GM08714 (cell line): Measurements from ENCODE around the gene STAP1.
"Not testable (repeated sequence)": the region's sequence is repeated elsewhere in the genome, so short reads cannot be mapped to it uniquely, and the experiment has no call there.

Experiments used
- H3K4me3 ChIP-seq: fragments of 200-500 bp; sonication (Bioruptor generic); 2 replicates; pipeline ENCODE4 v1.5.1; 2014; ENCODE audit warnings: mild to moderate bottlenecking, low read length, inconsistent platforms
- ZNF274 ChIP-seq: IDR thresholded peaks from 2 replicates; pipeline ENCODE4 v1.6.1; 2012; ENCODE audit warnings: mild to moderate bottlenecking, low read depth, low read length

Gene STAP1

DNA sequence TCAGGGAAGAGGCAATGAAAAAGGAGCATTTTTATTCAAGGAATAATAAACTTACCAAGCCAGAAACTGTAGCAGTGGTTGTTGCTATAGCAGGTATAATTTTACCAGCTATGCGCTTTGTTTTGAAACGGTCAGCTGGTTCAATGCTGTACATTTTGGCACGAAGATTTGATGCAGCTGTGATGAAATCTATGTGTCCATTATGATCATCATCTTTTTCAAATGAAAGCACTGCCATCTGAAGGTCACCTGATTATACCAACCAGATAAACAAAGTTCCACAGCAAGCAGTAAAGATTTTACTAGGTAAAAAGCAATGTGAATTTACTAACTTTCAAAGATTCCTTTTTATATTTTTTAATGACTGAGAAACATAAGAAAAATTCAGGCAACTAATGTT, 66.4 kb downstream of the STAP1 start:
- no peak for TF ChIP-seq ZNF274
- no peak overlapping the region for H3K4me3 ChIP-seq

DNA sequence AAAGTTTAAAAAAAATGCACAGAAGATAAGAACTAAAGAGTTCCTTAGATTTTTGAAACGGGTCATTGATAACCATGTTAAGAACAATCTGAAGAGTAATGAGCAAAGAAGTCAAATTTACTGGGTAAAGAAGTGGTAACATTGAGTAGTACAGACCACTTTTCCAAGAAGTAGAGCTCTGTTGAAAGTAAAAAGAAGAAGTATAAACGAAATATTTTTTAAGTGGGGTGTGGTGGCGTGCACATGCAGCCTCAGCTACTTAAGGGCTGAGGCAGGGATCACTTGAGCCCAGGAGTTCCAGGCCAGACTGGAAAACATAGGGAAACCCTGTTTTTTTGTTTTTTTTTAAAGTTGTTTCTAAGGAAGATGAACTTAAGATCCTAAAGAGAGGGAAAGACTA, 74.0 kb downstream of the STAP1 start:
- no peak for TF ChIP-seq ZNF274
- H3K4me3 ChIP-seq, result no peak overlapping the region

DNA sequence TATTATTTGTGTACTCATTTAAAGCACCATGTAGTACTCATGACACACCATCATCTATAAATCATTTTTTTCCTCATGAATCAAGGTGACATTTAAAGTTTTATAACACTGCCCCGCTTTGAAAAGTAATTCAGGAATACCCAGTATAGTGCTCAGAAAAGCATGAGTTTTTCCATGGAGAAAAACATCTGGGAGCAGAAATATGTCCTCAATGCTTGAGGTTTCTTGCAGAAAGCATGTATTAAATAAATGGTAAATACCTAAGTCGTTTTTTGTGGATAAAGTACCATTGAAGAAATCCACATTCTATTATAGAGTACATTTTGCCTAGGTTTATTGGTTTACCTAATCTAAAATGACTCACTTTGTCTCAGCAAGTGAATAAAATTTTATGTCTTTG, 76.2 kb downstream of the STAP1 start:
- no peak overlapping the region for H3K4me3 ChIP-seq
- no peak for TF ChIP-seq ZNF274

DNA sequence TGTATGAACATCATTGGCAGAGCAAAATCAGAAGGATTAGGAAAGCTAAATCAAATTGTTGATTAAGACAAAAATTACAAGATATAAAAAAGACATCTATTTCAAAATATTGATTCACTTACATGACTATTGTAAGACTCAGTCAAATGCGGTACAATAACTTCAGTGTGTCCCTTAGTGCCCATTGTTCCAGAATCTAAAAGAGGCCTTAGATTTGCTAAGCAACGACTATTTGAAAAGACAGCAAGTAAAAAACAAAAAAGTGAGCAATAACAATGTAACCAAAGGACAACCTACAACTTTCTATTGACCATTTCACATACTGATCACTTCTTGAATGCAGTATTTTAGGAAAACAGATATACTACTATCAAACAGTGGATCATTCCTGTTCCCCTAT, 76.8 kb downstream of the STAP1 start:
- no peak for TF ChIP-seq ZNF274

DNA sequence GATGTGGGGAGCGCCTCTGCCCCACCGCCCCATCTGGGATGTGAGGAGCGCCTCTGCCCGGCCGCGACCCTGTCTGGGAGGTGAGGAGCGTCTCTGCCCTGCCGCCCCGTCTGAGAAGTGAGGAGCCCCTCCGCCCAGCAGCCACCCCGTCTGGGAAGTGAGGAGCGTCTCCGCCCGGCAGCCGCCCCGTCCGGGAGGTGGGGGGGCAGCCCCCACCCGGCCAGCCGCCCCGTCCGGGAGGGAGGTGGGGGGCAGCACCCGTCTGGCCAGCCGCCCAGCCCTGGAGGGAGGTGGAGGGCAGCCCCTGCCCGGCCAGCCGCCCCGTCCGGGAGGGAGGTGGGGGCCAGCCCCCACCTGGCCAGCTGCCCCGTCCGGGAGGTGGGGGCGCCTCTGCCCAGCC, 78.5 kb downstream of the STAP1 start:
- not testable (repeated sequence) for H3K4me3 ChIP-seq

More for the DNA sequence above, 76.8 kb downstream of the STAP1 start:
- H3K4me3 ChIP-seq, result no peak overlapping the region

DNA sequence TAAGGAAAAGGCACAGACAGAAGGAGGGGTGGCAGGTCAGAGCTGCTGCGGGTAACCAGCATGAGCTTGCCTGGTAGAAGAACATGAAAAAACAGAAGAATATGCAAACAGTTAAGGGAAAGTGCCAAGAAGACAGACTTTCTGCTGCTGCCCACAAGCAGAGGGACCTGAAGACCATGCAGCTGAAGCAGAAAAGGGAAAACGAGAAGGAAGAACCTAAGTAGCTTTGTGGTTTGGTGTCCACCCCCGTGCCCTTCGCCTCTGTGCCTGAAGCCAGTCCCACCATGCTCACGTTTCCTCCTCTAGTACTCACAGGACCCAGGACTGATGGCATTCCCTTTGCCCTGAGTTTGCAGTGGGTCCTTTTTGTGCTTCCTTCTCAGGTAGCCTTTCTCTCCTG, 79.6 kb downstream of the STAP1 start:
- H3K4me3 ChIP-seq, result no peak overlapping the region
- TF ChIP-seq ZNF274, result no peak

DNA sequence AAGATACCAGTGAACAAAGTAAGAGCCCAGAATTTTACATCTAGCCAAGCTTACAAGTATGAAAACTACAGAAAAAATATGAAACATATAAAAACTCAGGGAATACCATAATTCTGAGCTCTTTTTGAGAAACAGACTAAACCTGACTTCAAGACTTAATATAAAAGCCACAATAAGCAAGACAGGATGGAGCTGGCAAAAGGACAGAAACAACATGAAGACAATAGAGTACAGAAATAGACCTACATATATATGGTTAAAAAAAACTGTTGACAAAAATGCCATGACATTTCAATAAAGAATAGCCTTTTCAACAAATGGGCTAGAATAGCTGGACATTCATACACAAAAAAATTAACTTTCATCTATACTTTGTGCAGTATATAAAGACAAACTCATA, 93.0 kb downstream of the STAP1 start:
- no peak for TF ChIP-seq ZNF274
- H3K4me3 ChIP-seq, result no peak overlapping the region
